ENCODE results near the gene ZKSCAN3. TPM values are rescaled to one million over a fixed set of nuclear protein-coding genes. Genes with fewer than 3 reads are reported as not detected.
A peak's percentile ranks its signal among the peaks of the same experiment; 100 is the strongest.

Gene ZKSCAN3
- total and polyA plus RNA-seq, 2 experiments from 2014 or later, result 1.6 to 3.0 TPM

- Histone ChIP-seq H4K20me1 (ENCODE audit: insufficient read depth) (no peaks in the 10 kb centered on the region), H3K36me3 (ENCODE audit: low read depth) (peaks cover 33% of the 10 kb centered on the region), H3K4me3 (no peak overlapping the region), H3K27ac (no peak overlapping the region), H2AFZ (no peak overlapping the region), H3F3A (ENCODE audit: insufficient read depth) (no peaks in the 10 kb centered on the region; the same call in 1 of the 2 replicates), H3K4me2 (ENCODE audit: unreplicated experiment) (no peak overlapping the region), H3K9me3 (ENCODE audit: low read depth) (peaks cover 3% of the 10 kb centered on the region), H3K79me2 (ENCODE audit: insufficient read depth) (no peaks in the 10 kb centered on the region), H3K9ac (no peak overlapping the region), H3K4me1 (ENCODE audit: insufficient read depth) (0 out of 2 replicates have a peak, but pooled peaks cover 4% of the 10 kb centered on the region), H3K9me2 (ENCODE audit: insufficient read depth) (no peaks in the 10 kb centered on the region), H3K27me3 (replicated peaks; ENCODE audit: insufficient read depth) (no peaks in the 10 kb centered on the region)
- no peak for DNase-seq
- in situ Hi-C loops (cut with MboI), result no loop called here
- TF ChIP-seq EZH2 (IDR thresholded peaks at IDR 0.05; ENCODE audit: insufficient read depth, poor library complexity, severe bottlenecking) (no peak), EZH2phosphoT487 (IDR thresholded peaks at IDR 0.05; ENCODE audit: insufficient read depth, low read depth) (no peak)
Observed at GRCh38 chr6:28378644-28379043, 28.9 kb downstream of the ZKSCAN3 start.

- H2AFZ ChIP-seq, result no peak overlapping the region
Observed at GRCh38 chr6:28380381-28380780, 30.6 kb downstream of the ZKSCAN3 start.

GRCh38 chr6:28383235-28384142, 33.7 kb downstream of the ZKSCAN3 start:
- Histone ChIP-seq H3K4me3 (peak overlapping the region; percentile 74), H3K27ac (peak overlapping the region; percentile 64), H3K4me2 (ENCODE audit: unreplicated experiment) (peak overlapping the region; percentile 69), H3K9me2 (ENCODE audit: insufficient read depth) (no peaks in the 10 kb centered on the region), H3K79me2 (ENCODE audit: insufficient read depth) (peaks cover 4% of the 10 kb centered on the region; the same call in 1 of the 2 replicates), H3K27me3 (replicated peaks; ENCODE audit: insufficient read depth) (no peaks in the 10 kb centered on the region), H2AFZ (peak overlapping the region; percentile 83), H3K4me1 (ENCODE audit: insufficient read depth) (0 out of 2 replicates have a peak, but pooled peaks cover 4% of the 10 kb centered on the region), H3K9me3 (ENCODE audit: low read depth) (peaks cover 3% of the 10 kb centered on the region), H3F3A (ENCODE audit: insufficient read depth) (no peaks in the 10 kb centered on the region; the same call in none of the 2 replicates), H3K36me3 (ENCODE audit: low read depth) (peaks cover 31% of the 10 kb centered on the region), H3K9ac (peak overlapping the region; percentile 80), H4K20me1 (ENCODE audit: insufficient read depth) (no peaks in the 10 kb centered on the region)
- TF ChIP-seq EZH2 (IDR thresholded peaks at IDR 0.05; ENCODE audit: insufficient read depth, poor library complexity, severe bottlenecking) (no peak), EZH2phosphoT487 (IDR thresholded peaks at IDR 0.05; ENCODE audit: insufficient read depth, low read depth) (no peak)
- 42 to 46% methylated on average over 31 of the region's 31 CpGs for WGBS, 2 experiments (ENCODE audit: low coverage in 1 of 2, low lambda C conversion rate in 2 of 2, missing lambda C conversion rate in 2 of 2)
- in situ Hi-C loops (cut with MboI), result no loop called here
- peak; percentile 83 for DNase-seq

More at GRCh38 chr6:28380381-28380780, 30.6 kb downstream of the ZKSCAN3 start:
- Histone ChIP-seq H3K4me2 (ENCODE audit: unreplicated experiment) (no peak overlapping the region), H3K9me3 (ENCODE audit: low read depth) (peaks cover 3% of the 10 kb centered on the region), H3K27ac (no peak overlapping the region), H3K36me3 (ENCODE audit: low read depth) (peaks cover 33% of the 10 kb centered on the region), H3K9ac (no peak overlapping the region), H3F3A (ENCODE audit: insufficient read depth) (no peaks in the 10 kb centered on the region; the same call in none of the 2 replicates), H3K4me1 (ENCODE audit: insufficient read depth) (0 out of 2 replicates have a peak, but pooled peaks cover 4% of the 10 kb centered on the region), H3K9me2 (ENCODE audit: insufficient read depth) (no peaks in the 10 kb centered on the region), H3K4me3 (no peak overlapping the region), H4K20me1 (ENCODE audit: insufficient read depth) (no peaks in the 10 kb centered on the region), H3K27me3 (replicated peaks; ENCODE audit: insufficient read depth) (no peaks in the 10 kb centered on the region), H3K79me2 (ENCODE audit: insufficient read depth) (no peaks in the 10 kb centered on the region)
- 96 to 100% methylated on average over 2 of the region's 2 CpGs for WGBS, 2 experiments (ENCODE audit: low coverage in 1 of 2, low lambda C conversion rate in 2 of 2, missing lambda C conversion rate in 2 of 2)
- TF ChIP-seq EZH2phosphoT487 (IDR thresholded peaks at IDR 0.05; ENCODE audit: insufficient read depth, low read depth) (no peak), EZH2 (IDR thresholded peaks at IDR 0.05; ENCODE audit: insufficient read depth, poor library complexity, severe bottlenecking) (no peak)
- no peak for DNase-seq
- in situ Hi-C loops (cut with MboI), result no loop called here

- Histone ChIP-seq H3K9ac (no peak overlapping the region), H3K4me2 (ENCODE audit: unreplicated experiment) (no peak overlapping the region), H3K36me3 (ENCODE audit: low read depth) (peaks cover 24% of the 10 kb centered on the region), H3F3A (ENCODE audit: insufficient read depth) (no peaks in the 10 kb centered on the region; the same call in none of the 2 replicates), H3K9me3 (ENCODE audit: low read depth) (peaks cover under 1% of the 10 kb centered on the region), H2AFZ (no peak overlapping the region), H3K4me3 (no peak overlapping the region), H4K20me1 (ENCODE audit: insufficient read depth) (no peaks in the 10 kb centered on the region), H3K27ac (no peak overlapping the region), H3K4me1 (ENCODE audit: insufficient read depth) (0 out of 2 replicates have a peak, but pooled peaks cover 4% of the 10 kb centered on the region), H3K27me3 (replicated peaks; ENCODE audit: insufficient read depth) (no peaks in the 10 kb centered on the region), H3K9me2 (ENCODE audit: insufficient read depth) (no peaks in the 10 kb centered on the region), H3K79me2 (ENCODE audit: insufficient read depth) (peaks cover 5% of the 10 kb centered on the region)
- TF ChIP-seq EZH2phosphoT487 (IDR thresholded peaks at IDR 0.05; ENCODE audit: insufficient read depth, low read depth) (no peak), EZH2 (IDR thresholded peaks at IDR 0.05; ENCODE audit: insufficient read depth, poor library complexity, severe bottlenecking) (no peak)
- in situ Hi-C loops (cut with MboI), result no loop called here
- 56 to 59% methylated on average over 2 of the region's 2 CpGs for WGBS, 2 experiments (ENCODE audit: low coverage in 1 of 2, low lambda C conversion rate in 2 of 2, missing lambda C conversion rate in 2 of 2)
- no peak for DNase-seq
Observed at GRCh38 chr6:28384143-28384533, 34.4 kb downstream of the ZKSCAN3 start.
